PC-9 (cell line): ENCODE results near the gene GLP1R.

ENCODE experiments used
- CTCF ChIP-seq: fragments of 200-600 bp; sonication (generic); conservative IDR thresholded peaks from 2 replicates; pipeline ENCODE4 v1.6.1; 2017; ENCODE audit warnings: mixed run types, antibody characterized with exemption, mild to moderate bottlenecking, moderate library complexity
- EZH2 ChIP-seq: fragments of 200-600 bp; sonication (generic); IDR thresholded peaks from 2 replicates; pipeline ENCODE4 v1.8.0; 2017; ENCODE audit warnings: antibody characterized with exemption, low read depth

GRCh38 chr6:39104528-39104927, 55.9 kb downstream of the GLP1R start:
- TF ChIP-seq CTCF = no peak
- no peak for TF ChIP-seq EZH2
